H1 (cell line): ENCODE results near the gene ASCC3. TPM values are rescaled to one million over a fixed set of nuclear protein-coding genes. Genes with fewer than 3 reads are reported as not detected.
"Not testable (repeated sequence)": the region's sequence is repeated elsewhere in the genome, so short reads cannot be mapped to it uniquely, and the experiment has no call there.

Experiments used
- CTCF ChIA-PET: fragments of 300-600 bp; sonication (Branson Sonifier 250); formaldehyde crosslinking; loops from one replicate; lab custom pipeline; 2021; ENCODE audit not compliant: partially characterized antibody; lab: Charles Lee
- POLR2A ChIA-PET: fragments of 300-600 bp; sonication (Branson Sonifier 250); formaldehyde crosslinking; loops from one replicate; lab custom pipeline; 2021; ENCODE audit warnings: inconsistent platforms; ENCODE audit not compliant: partially characterized antibody; lab: Charles Lee
- DNase-seq, 2 experiments: peaks; one replicate each; pipeline versions ENCODE4 v3.0.0 to v3.0.0-alpha.2; 2010 to 2022; ENCODE audit warnings: low spot score in 2 of 2, low read depth in 1 of 2, mixed read lengths in 1 of 2
- FAIRE-seq: peaks from 2 replicates; lab custom pipeline; 2011; peaks lifted over from hg19 to GRCh38; lab: Jason Lieb, UNC
- H2AFZ ChIP-seq: 2 replicates; pipeline ENCODE4 v1.8.1; 2012; ENCODE audit warnings: low read length, inconsistent platforms
- H2AK5ac ChIP-seq: 2 replicates; pipeline ENCODE4 v1.6.1; 2013; ENCODE audit warnings: low read depth, low read length
- H2BK120ac ChIP-seq: replicated peaks from 2 replicates; pipeline ENCODE3; 2013; ENCODE audit warnings: low read depth, low read length, inconsistent platforms
- H2BK12ac ChIP-seq: 2 replicates; pipeline ENCODE4 v1.6.1; 2013; ENCODE audit warnings: low read depth, low read length
- H2BK15ac ChIP-seq: 2 replicates; pipeline ENCODE4 v1.6.1; 2013; ENCODE audit warnings: low read length
- H2BK20ac ChIP-seq: 2 replicates; pipeline ENCODE4 v1.6.1; 2013; ENCODE audit warnings: low read length
- H2BK5ac ChIP-seq: 2 replicates; pipeline ENCODE4 v1.6.1; 2013; ENCODE audit warnings: low read depth, low read length
- H3K14ac ChIP-seq: 2 replicates; pipeline ENCODE4 v1.6.1; 2013; ENCODE audit warnings: inconsistent platforms; ENCODE audit not compliant: insufficient read length
- H3K18ac ChIP-seq: 2 replicates; pipeline ENCODE4 v1.6.1; 2013; ENCODE audit warnings: low read length; ENCODE audit errors: extremely low read depth
- H3K23ac ChIP-seq: 2 replicates; pipeline ENCODE4 v1.6.1; 2013; ENCODE audit warnings: inconsistent platforms; ENCODE audit not compliant: insufficient read length
- H3K23me2 ChIP-seq: 2 replicates; pipeline ENCODE4 v1.6.1; 2013; ENCODE audit warnings: low read depth, low read length
- H3K27ac ChIP-seq: 2 replicates; pipeline ENCODE4 v1.6.1; 2011; ENCODE audit warnings: low read depth, low read length, inconsistent platforms
- H3K27me3 ChIP-seq, 4 experiments: replicated peaks in 1 of 4; 1 replicate in 1 of 4; 2 replicates in 3 of 4; pipeline versions ENCODE4 v1.6.1 to v1.8.1; 2011 to 2013; ENCODE audit warnings: low read length in 3 of 4, mild to moderate bottlenecking in 3 of 4, inconsistent platforms in 2 of 4, mixed read lengths in 2 of 4, moderate library complexity in 1 of 4; ENCODE audit not compliant: control insufficient read depth in 3 of 4, insufficient read depth in 3 of 4; ENCODE audit errors: extremely low read depth in 1 of 4
- H3K36me3 ChIP-seq, 4 experiments: 2 replicates each; pipeline versions ENCODE4 v1.6.1 to v1.8.1; 2011 to 2013; ENCODE audit warnings: mild to moderate bottlenecking in 4 of 4, low read length in 3 of 4, moderate library complexity in 2 of 4, control low read depth in 1 of 4, inconsistent platforms in 1 of 4; ENCODE audit not compliant: insufficient read depth in 4 of 4, control insufficient read depth in 2 of 4
- H3K4ac ChIP-seq: replicated peaks from 2 replicates; pipeline ENCODE3; 2013; ENCODE audit warnings: low read length, low read depth, mixed read lengths, inconsistent platforms; ENCODE audit not compliant: insufficient read length
- H3K4me1 ChIP-seq, 4 experiments: replicated peaks in 1 of 4; 1 replicate in 1 of 4; 2 replicates in 3 of 4; pipeline versions ENCODE4 v1.6.1 to v1.8.1; 2011 to 2013; ENCODE audit warnings: low read length in 3 of 4, inconsistent platforms in 2 of 4, mixed read lengths in 1 of 4; ENCODE audit not compliant: insufficient read depth in 4 of 4, control insufficient read depth in 3 of 4
- H3K4me2 ChIP-seq, 2 experiments: 2 replicates each; pipeline versions ENCODE4 v1.6.1 to v1.8.1; 2011 to 2013; ENCODE audit warnings: low read depth in 2 of 2, low read length in 2 of 2, control low read depth in 1 of 2, inconsistent platforms in 1 of 2, mild to moderate bottlenecking in 1 of 2; ENCODE audit not compliant: insufficient read depth in 1 of 2
- H3K4me3 ChIP-seq, 4 experiments: fragments of 200-600, 300-600 bp in 1 of 4; sonication (generic), shearing (Covaris generic), sonication (Bioruptor Twin) in 1 of 4; 2 replicates each; pipeline versions ENCODE4 v1.5.1 to v1.8.1; 2011 to 2016; ENCODE audit warnings: low read length in 4 of 4, low read depth in 3 of 4, control low read depth in 2 of 4, inconsistent platforms in 2 of 4, mild to moderate bottlenecking in 2 of 4, mixed read lengths in 1 of 4, moderate library complexity in 1 of 4; ENCODE audit not compliant: insufficient read depth in 2 of 4; ENCODE audit errors: extremely low read depth in 1 of 4
- H3K56ac ChIP-seq: replicated peaks from 2 replicates; pipeline ENCODE3; 2013; ENCODE audit warnings: low read depth, mild to moderate bottlenecking, mixed read lengths, low read length, inconsistent platforms; ENCODE audit not compliant: insufficient read length
- H3K79me1 ChIP-seq: 2 replicates; pipeline ENCODE4 v1.6.1; 2013; ENCODE audit warnings: low read depth, low read length, control low read depth
- H3K79me2 ChIP-seq, 2 experiments: 2 replicates each; pipeline versions ENCODE4 v1.6.1 to v1.8.1; 2012 to 2013; ENCODE audit warnings: low read length in 2 of 2, mild to moderate bottlenecking in 2 of 2, inconsistent platforms in 1 of 2; ENCODE audit not compliant: insufficient read depth in 2 of 2, control insufficient read depth in 1 of 2
- H3K9ac ChIP-seq, 4 experiments: replicated peaks in 1 of 4; 1 replicate in 1 of 4; 2 replicates in 3 of 4; pipeline versions ENCODE4 v1.6.1 to v1.8.1; 2011 to 2013; ENCODE audit warnings: low read depth in 3 of 4, low read length in 3 of 4, control low read depth in 2 of 4, mild to moderate bottlenecking in 2 of 4, moderate library complexity in 2 of 4, inconsistent platforms in 1 of 4; ENCODE audit errors: extremely low read depth in 1 of 4
- H3K9me3 ChIP-seq, 2 experiments: 2 replicates each; pipeline versions ENCODE4 v1.6.1 to v1.8.1; 2012 to 2013; ENCODE audit warnings: mild to moderate bottlenecking in 2 of 2, moderate library complexity in 2 of 2, control low read depth in 1 of 2, inconsistent platforms in 1 of 2, low read depth in 1 of 2, low read length in 1 of 2, mixed read lengths in 1 of 2; ENCODE audit not compliant: insufficient read depth in 2 of 2
- H4K20me1 ChIP-seq, 2 experiments: replicated peaks in 1 of 2; 2 replicates each; pipeline versions ENCODE3 to v1.8.1; 2011 to 2013; ENCODE audit warnings: inconsistent platforms in 2 of 2, low read length in 2 of 2, mild to moderate bottlenecking in 1 of 2; ENCODE audit not compliant: insufficient read depth in 2 of 2, control insufficient read depth in 1 of 2
- H4K5ac ChIP-seq: 2 replicates; pipeline ENCODE4 v1.6.1; 2013; ENCODE audit warnings: low read length, low read depth, mixed read lengths, inconsistent platforms; ENCODE audit not compliant: insufficient read length
- H4K8ac ChIP-seq: 2 replicates; pipeline ENCODE4 v1.8.0; 2013; ENCODE audit warnings: mild to moderate bottlenecking, moderate library complexity, low read length, inconsistent platforms; ENCODE audit not compliant: insufficient read depth; ENCODE audit errors: extremely low read depth
- H4K91ac ChIP-seq: replicated peaks from 2 replicates; pipeline ENCODE3; 2013; ENCODE audit warnings: low read length, mixed read lengths, inconsistent platforms; ENCODE audit not compliant: insufficient read length
- EGR1 ChIP-seq: IDR thresholded peaks from 2 replicates; pipeline ENCODE4 v1.6.1; 2011; ENCODE audit warnings: low read depth, low read length, borderline replicate concordance
- WGBS, 2 experiments: shearing (Covaris generic) in 1 of 2; methylation state at CpG; one replicate each; pipeline versions ENCODE4 v1.1.6 to v1.1.7; 2013 to 2015; ENCODE audit warnings: low lambda C conversion rate in 2 of 2, mixed read lengths in 2 of 2, inconsistent platforms in 1 of 2, low coverage in 1 of 2, missing lambda C conversion rate in 1 of 2; ENCODE audit not compliant: insufficient replicate concordance in 2 of 2, insufficient coverage in 1 of 2, insufficient read length in 1 of 2; ENCODE audit errors: extremely low coverage in 1 of 2, missing lambda C conversion rate in 1 of 2; 5-methylcytosine and 5-hydroxymethylcytosine counted together
- polyA plus RNA-seq, 7 experiments: library from polyadenylated mRNA; depleted of rRNA in 3 of 7; stranded (reverse) in 5 of 7; unstranded in 2 of 7; fragments of >200 nt in 5 of 7; fragments of 200-250 nt in 2 of 7; gene quantifications; 1 replicate in 5 of 7; 2 replicates in 1 of 7; 4 replicates in 1 of 7; pipeline versions ENCODE4 v1.2.1 to v1.2.3, GENCODE V29; 2011 to 2013; ENCODE audit warnings: missing spikeins in 2 of 7, mixed read lengths in 2 of 7
- total RNA-seq: library from RNA; stranded (reverse); fragmentation: NEBNext Ultra II Directional; extraction: Animal tissue kit (Norgen Biotek cat#: 25700); gene quantifications from 2 replicates; pipeline ENCODE4 v1.2.1, GENCODE V29; 2021

ASCC3 gene
- total and polyA plus RNA-seq, 2 of the 8 experiments (the other 6 are each of a cell fraction or from before 2014, with no cell fraction given) = 37.5 to 77.8 TPM

GRCh38 chr6:100761841-100762240 is 119.3 kb downstream of the ASCC3 start (continued):
- no peak for TF ChIP-seq EGR1

GRCh38 chr6:100758386-100758785 is 122.7 kb downstream of the ASCC3 start:
- H3K4me1 ChIP-seq, POLR2A ChIA-PET, H3K79me2 ChIP-seq, H3K56ac ChIP-seq, H4K5ac ChIP-seq, H3K23me2 ChIP-seq, H3K36me3 ChIP-seq, H3K9me3 ChIP-seq, H2BK120ac ChIP-seq, H3K4me3 ChIP-seq, DNase-seq, H2BK15ac ChIP-seq, H3K9ac ChIP-seq, H3K27ac ChIP-seq, H3K79me1 ChIP-seq, CTCF ChIA-PET, H2AFZ ChIP-seq, H3K18ac ChIP-seq, H3K14ac ChIP-seq, H2BK20ac ChIP-seq, FAIRE-seq, H3K27me3 ChIP-seq, H4K8ac ChIP-seq, H4K91ac ChIP-seq, H2BK12ac ChIP-seq, H3K4me2 ChIP-seq, H4K20me1 ChIP-seq, H3K4ac ChIP-seq, H2AK5ac ChIP-seq, H3K23ac ChIP-seq, H2BK5ac ChIP-seq: not testable (repeated sequence)
- 100% methylated on average over 1 of the region's 1 CpG; no CpG with 5 or more reads in 1 of the 2 experiments for WGBS, 2 experiments
